ENCODE data around the gene NR6A1. TPM values are rescaled to one million over a fixed set of nuclear protein-coding genes. Genes with fewer than 3 reads are reported as not detected.

NR6A1 gene
- total and polyA plus RNA-seq, 2 of the 13 experiments (the other 11 are each of a cell fraction or from before 2014, with no cell fraction given), result 28.1 to 31.5 TPM

- TF ChIP-seq XBP1 (CRISPR knock-in tag; IDR thresholded peaks at IDR 0.05) (no peak), TARDBP (CRISPR knock-in tag; IDR thresholded peaks at IDR 0.05) (peak; percentile 84), ESRRA (CRISPR knock-in tag; IDR thresholded peaks at IDR 0.05; ENCODE audit: low read depth) (0 out of 2 replicates have a peak, but pooled peaks have one; percentile 64), LCORL (IDR thresholded peaks at IDR 0.05) (no peak), LCORL (CRISPR knock-in tag; IDR thresholded peaks at IDR 0.05) (peak; percentile 69), ZNF691 (CRISPR knock-in tag; IDR thresholded peaks at IDR 0.05; ENCODE audit: borderline replicate concordance, low read depth) (0 out of 2 replicates have a peak, but pooled peaks have one; percentile 55), ZGPAT (CRISPR knock-in tag; IDR thresholded peaks at IDR 0.05) (peak; percentile 62; the same call in 1 of the 2 replicates), ETV5 (CRISPR knock-in tag; IDR thresholded peaks at IDR 0.05; ENCODE audit: borderline replicate concordance) (peak; percentile 31; the same call in 1 of the 2 replicates), TSC22D2 (CRISPR knock-in tag; IDR thresholded peaks at IDR 0.05; ENCODE audit: borderline replicate concordance) (peak; percentile 67; the same call in 1 of the 2 replicates), TCF12 (IDR thresholded peaks at IDR 0.05) (no peak), TCF12 (CRISPR knock-in tag; IDR thresholded peaks at IDR 0.05) (no peak), UBTF (CRISPR knock-in tag; IDR thresholded peaks at IDR 0.05) (peak; percentile 77), THRA (CRISPR knock-in tag; IDR thresholded peaks at IDR 0.05; ENCODE audit: borderline replicate concordance) (peak; percentile 62), ZBTB38 (CRISPR knock-in tag; IDR thresholded peaks at IDR 0.05) (no peak), ZNF7 (CRISPR knock-in tag; IDR thresholded peaks at IDR 0.05) (no peak), GABPB1 (CRISPR knock-in tag; IDR thresholded peaks at IDR 0.05) (peak; percentile 45), KLF16 (CRISPR knock-in tag; IDR thresholded peaks at IDR 0.05) (peak in 1 of 2 experiments; percentile 42; a peak in 1 of 4 replicates), MNT (IDR thresholded peaks at IDR 0.05) (no peak), MTA1 (CRISPR knock-in tag; IDR thresholded peaks at IDR 0.05; ENCODE audit: borderline replicate concordance) (peak; percentile 70; the same call in 1 of the 2 replicates), FOXA3 (CRISPR knock-in tag; IDR thresholded peaks at IDR 0.05) (peak; percentile 37; the same call in 1 of the 2 replicates), RAD21 (CRISPR knock-in tag; IDR thresholded peaks at IDR 0.05) (peak; percentile 77)
These were observed 23.9 kb upstream of the NR6A1 start (continued) for GRCh38 chr9:124794902-124795491.
